Brain microvascular endothelial cell (primary cell): ENCODE results near the gene SNTB2.

Experiments used
- DNase-seq: peaks from one replicate; pipeline ENCODE4 v3.0.0-alpha.2; 2020
- H3K27ac ChIP-seq: fragments of 250-450 bp; sonication (Bioruptor Pico); 2 replicates; pipeline ENCODE4 v1.5.1; 2020; ENCODE audit warnings: mild to moderate bottlenecking, moderate library complexity
- H3K27me3 ChIP-seq: fragments of 250-450 bp; sonication (Bioruptor Pico); replicated peaks from 2 replicates; pipeline ENCODE4 v1.5.1; 2020; ENCODE audit warnings: mild to moderate bottlenecking
- H3K36me3 ChIP-seq: fragments of 250-450 bp; sonication (Bioruptor Pico); replicated peaks from 2 replicates; pipeline ENCODE4 v1.5.1; 2020; ENCODE audit warnings: mild to moderate bottlenecking
- H3K4me3 ChIP-seq: 2 replicates; pipeline ENCODE4 v1.5.1; 2011; ENCODE audit warnings: low read depth, mild to moderate bottlenecking, control low read depth, low read length, moderate library complexity
- in situ Hi-C: cut with HindIII; loops from 2 replicates; pipeline ENCODE4 v1.10.0; 2017; ENCODE audit warnings: low sequenced_read_pairs, low pct_ligation_motif_present
- TF ChIP-seq, protein P1 (sequence below): IDR thresholded peaks from 2 replicates; pipeline ENCODE4 v1.5.1; 2011; ENCODE audit warnings: low read depth, mild to moderate bottlenecking, moderate library complexity, low read length, control low read depth, inconsistent platforms; ENCODE audit errors: missing control alignments

SNTB2 gene

DNA sequence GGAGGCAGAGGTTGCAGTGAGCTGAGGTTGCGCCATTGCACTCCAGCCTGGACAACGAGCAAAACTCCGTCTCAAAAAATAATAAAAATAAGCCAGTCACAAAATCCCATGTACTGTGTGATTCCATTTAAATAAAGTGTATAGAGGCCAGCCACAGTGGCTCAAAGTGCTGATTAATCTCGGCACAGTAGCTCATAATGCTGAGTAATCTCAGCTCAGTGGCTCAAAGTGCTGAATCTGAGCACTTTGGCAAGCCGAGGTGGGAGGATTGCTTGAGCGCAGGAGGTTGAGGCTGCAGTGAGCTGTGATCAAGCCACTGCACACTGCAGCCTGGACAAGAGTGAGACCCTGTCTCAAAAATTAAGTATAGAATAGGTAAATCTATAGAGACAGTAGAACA is 159.7 kb downstream of the SNTB2 start:
- in situ Hi-C loops, result no loop called here

DNA sequence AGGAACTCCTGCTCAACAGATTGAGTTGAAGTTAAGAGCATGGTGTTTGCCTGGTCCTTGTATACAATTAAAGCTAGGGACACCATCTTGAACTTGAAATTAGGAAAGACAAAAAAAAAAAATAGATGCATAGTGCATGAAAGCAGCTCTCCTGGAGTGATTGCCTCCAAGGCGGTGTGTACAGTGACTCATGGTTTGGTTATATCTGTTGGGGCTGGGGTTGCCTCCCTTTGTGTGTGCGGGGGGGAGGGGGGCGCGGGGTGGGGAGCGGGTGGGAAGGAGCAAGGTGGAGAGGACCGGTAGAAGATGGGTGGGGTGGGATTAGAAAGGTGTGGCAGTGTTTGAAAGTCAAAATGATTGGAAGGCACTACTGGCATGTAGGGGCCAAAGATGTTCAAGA is 161.3 kb downstream of the SNTB2 start:
- TF ChIP-seq, protein P1, sequence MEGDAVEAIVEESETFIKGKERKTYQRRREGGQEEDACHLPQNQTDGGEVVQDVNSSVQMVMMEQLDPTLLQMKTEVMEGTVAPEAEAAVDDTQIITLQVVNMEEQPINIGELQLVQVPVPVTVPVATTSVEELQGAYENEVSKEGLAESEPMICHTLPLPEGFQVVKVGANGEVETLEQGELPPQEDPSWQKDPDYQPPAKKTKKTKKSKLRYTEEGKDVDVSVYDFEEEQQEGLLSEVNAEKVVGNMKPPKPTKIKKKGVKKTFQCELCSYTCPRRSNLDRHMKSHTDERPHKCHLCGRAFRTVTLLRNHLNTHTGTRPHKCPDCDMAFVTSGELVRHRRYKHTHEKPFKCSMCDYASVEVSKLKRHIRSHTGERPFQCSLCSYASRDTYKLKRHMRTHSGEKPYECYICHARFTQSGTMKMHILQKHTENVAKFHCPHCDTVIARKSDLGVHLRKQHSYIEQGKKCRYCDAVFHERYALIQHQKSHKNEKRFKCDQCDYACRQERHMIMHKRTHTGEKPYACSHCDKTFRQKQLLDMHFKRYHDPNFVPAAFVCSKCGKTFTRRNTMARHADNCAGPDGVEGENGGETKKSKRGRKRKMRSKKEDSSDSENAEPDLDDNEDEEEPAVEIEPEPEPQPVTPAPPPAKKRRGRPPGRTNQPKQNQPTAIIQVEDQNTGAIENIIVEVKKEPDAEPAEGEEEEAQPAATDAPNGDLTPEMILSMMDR, result no peak
- Histone ChIP-seq H3K27ac (no peak overlapping the region), H3K36me3 (peaks cover 3% of the 10 kb centered on the region), H3K4me3 (no peak overlapping the region), H3K27me3 (no peaks in the 10 kb centered on the region)
- DNase-seq, result no peak
- in situ Hi-C loops, result no loop called here

More for the DNA sequence above, 159.7 kb downstream of the SNTB2 start:
- Histone ChIP-seq H3K27ac (no peak overlapping the region), H3K36me3 (peaks cover 10% of the 10 kb centered on the region), H3K27me3 (no peaks in the 10 kb centered on the region), H3K4me3 (no peak overlapping the region)
- TF ChIP-seq, protein P1, result no peak
- no peak for DNase-seq

DNA sequence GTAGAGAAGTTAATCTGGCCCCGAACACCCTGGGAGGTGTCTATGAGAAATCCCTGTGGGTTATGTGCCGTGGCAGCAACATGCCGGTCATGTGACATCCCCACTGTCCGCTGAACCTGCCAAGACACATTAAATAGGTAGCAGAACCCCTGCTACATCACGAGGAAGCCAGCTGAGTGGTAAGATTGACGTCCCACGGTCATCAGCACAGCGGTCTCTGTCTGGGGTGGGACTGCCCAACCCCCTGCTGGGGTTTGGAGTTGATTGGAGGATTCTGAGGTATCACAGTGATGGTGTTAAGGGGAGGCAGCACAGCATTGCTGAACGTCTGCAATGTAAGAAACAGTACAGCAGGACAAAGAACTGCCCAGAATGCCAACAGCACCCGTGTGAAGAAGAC is 162.6 kb downstream of the SNTB2 start:
- Histone ChIP-seq H3K36me3 (no peaks in the 10 kb centered on the region), H3K27me3 (no peaks in the 10 kb centered on the region), H3K27ac (no peak overlapping the region), H3K4me3 (no peak overlapping the region)
- in situ Hi-C loops, result no loop called here
- TF ChIP-seq, protein P1, result no peak
- DNase-seq, result no peak

DNA sequence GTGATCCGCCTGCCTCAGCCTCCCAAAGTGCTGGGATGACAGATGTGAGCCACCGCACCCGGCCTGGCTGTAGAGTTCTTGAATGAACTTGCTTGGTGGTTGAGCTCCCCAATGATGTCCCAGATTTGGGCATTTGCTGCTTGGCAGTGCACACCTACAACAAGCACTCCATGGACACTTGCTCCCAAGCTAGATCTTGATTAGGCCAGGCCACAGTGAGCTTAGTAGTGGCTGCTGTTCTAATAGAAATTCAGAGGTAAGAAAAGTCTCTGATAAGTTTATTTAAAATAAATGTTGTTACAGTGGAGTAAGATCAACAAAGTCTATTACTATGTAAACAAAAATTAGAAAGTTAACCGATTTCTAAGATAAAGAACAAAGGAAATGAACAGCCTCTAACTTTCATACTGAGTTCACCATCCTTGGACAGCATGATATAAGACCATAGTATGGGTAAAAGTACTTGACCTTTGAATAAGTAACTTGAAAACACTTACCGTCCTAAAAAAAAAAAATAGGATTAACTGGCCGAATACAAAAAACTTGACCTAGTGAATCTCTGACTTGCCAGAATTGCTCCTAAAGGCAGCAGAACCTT is 163.7 kb downstream of the SNTB2 start:
- in situ Hi-C loops, result no loop called here
- H3K27ac ChIP-seq, result no peak overlapping the region
- no peaks in the 10 kb centered on the region for H3K27me3 ChIP-seq
- no peak for DNase-seq
- no peaks in the 10 kb centered on the region for H3K36me3 ChIP-seq
- no peak overlapping the region for H3K4me3 ChIP-seq
- TF ChIP-seq, protein P1, result no peak

DNA sequence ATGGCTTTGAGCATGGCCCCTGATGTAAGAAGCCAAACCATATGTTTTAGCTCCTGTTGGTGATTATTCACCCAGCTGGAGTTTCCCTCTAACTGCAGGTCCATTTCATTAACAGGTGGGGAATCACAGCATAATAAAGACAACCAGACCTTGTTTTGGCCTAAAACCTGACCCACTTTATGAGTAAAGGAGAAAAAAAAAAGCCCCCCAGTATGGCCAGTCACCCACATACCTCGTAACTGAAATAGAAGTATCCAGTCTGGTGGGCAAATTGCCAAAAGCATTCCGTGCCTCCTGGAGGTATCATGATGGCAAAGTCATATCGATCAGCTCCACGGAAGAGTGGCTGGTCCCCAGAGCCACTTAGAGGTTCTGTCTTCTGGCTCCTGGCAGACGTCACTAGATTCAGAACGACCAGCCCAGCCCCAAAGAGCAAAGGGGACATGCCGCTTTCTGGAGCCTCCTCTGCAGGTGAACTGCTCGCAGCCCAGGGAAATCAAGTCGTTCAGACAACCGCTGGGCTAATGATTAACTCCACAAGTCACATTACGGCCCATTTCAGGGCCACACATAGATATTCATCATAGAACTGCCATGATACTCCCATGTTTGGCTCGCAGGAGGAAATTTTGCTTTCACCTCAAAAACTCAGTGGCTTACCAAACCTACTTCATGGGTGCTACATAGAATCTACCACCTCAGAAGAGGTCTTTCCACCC is 164.5 kb downstream of the SNTB2 start, which contains the start of gene TMED6:
Gene TMED6, minus strand, starts transcription at position 478 of the 719 bp plus-strand sequence. Its CDS starts 33 bp downstream, at position 445.
- TF ChIP-seq, protein P1, result no peak
- H3K27ac ChIP-seq, result no peak within 1 kb of the TSS
- no peak for DNase-seq
- peaks cover 6% of the 10 kb centered on the region for H3K36me3 ChIP-seq
- in situ Hi-C loops, result no loop called here
- H3K27me3 ChIP-seq, result no peaks in the 10 kb centered on the region
- H3K4me3 ChIP-seq, result no peak within 1 kb of the TSS
